Right ventricle myocardium superior (tissue), 1 donor: Measurements from ENCODE around the gene RHOG. TPM values are rescaled to one million over a fixed set of nuclear protein-coding genes. Genes with fewer than 3 reads are reported as not detected.

Experiments used
- ATAC-seq: fragments of 200-7000 bp; cut with Tn5 transposase; one replicate; pipeline ENCODE4 v1.9.1; 2020; ENCODE audit warnings: mild to moderate bottlenecking; ENCODE audit not compliant: poor library complexity
- DNase-seq: peaks from one replicate; pipeline ENCODE4 v3.0.0-alpha.2; 2020
- intact Hi-C: fragments of 100-400 bp; cut with DNase I; formaldehyde crosslinking; loops from one replicate; pipeline ENCODE4 v1.11.2; 2022
- total RNA-seq: library from RNA; stranded (reverse); fragmentation: NEBNext Ultra II Directional; extraction: Animal tissue kit (Norgen Biotek cat#: 25700); gene quantifications from one replicate; pipeline ENCODE4 v1.2.1, GENCODE V29; 2021
- donor health status: DM: no; HTN: yes; CAD: no; lungs with severe emphysema.

Gene RHOG
- total RNA-seq, 1 donor from 2014 or later = 22.3 TPM

DNA sequence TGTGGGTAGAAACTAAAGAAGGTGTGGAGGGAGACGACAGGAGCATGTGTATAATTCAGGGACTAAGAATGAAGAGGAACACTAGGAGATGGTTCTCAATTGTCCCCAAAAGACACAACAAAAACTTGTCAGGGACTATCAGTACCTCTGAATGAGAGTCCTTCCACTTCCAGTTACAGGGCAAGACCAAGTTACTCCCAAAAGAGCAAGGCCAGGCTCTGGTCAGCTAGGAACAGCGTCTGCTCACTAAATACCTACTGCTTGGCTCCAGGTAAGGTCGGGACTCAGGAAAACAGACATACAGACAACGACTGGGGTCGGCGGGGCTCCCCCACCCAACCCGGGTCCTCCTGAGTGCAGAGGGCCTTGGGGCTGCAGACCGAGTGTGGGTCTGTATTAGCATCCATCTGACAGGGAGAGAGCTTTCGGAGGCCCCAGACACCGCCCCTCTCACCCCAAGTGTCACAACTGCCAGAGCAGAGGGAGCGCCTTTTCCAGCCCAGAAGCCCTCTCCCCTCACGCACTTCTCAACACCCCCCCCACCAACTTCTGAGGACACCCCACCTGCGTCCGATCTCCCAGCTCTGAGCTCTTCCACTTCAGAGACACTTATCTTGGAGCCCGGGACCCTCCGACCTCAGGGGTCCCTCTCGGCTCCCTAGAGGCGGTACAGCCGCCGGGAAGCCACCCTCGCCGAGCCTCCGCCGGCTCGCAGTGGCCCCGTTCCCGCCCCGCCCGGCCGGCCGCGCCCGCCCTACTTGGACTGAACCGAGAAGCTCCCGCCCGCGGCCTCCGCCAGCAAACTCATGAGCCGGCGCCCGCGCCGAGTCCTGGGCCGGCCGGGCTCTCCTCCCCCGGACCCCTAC, 522 bp downstream of the RHOG start:
- ATAC-seq = peak; percentile 55
- DNase-seq = no peak
- intact Hi-C loops = no loop called here

GRCh38 chr11:3838504-3838903, 2.3 kb downstream of the RHOG start:
- ATAC-seq = no peak
- intact Hi-C loops = no loop called here

DNA sequence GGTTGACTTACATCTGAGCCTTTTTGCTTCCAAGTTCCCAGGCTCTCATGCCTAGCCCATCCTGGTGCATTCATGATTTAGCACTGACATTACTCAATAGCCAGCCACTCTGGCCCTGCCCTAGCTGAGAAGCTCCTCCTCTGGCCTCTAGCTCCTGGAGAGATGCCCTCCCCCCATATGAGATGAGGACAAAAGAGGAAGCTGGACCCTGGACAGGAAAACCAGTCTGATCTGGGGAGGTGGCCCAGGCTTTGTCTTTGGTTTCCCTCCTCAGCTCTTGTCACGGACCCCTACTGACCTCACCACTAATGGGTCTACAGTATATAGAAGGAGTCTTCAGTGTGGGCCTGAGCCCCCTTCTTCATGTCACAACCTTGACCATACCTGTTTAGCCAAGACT, 3.0 kb downstream of the RHOG start:
- ATAC-seq = peak; percentile 9
- intact Hi-C loops = no loop called here

More at GRCh38 chr11:3838504-3838903, 2.3 kb downstream of the RHOG start:
- DNase-seq = no peak

DNA sequence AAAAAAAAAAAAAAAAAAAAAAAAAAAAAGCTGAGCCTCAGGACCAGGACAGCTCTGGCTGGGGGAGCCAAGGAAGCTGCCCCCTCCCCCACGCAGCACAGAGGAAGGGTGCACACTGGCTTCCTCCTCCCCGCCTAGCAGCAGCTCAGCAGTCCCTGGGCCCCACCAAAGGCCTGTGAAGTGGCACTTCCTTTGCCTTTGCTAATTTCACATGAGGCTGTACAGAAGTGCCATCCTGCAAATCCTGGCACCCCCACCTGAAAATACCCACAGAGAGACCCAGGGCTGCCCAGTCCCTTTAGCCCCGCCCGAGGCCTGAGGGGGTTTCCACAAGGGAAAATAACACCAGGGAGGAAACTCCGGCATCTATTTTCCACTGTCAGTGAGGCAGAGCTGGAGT, 3.9 kb downstream of the RHOG start:
- ATAC-seq (no peak), DNase-seq (peak; percentile 81)
- intact Hi-C loops = no loop called here

More for the DNA sequence above, 3.0 kb downstream of the RHOG start:
- peak; percentile 68 for DNase-seq

- intact Hi-C loops = no loop called here
- peak; percentile 23 for ATAC-seq
- DNase-seq = peak; percentile 70
Observed at GRCh38 chr11:3835751-3836150, 5.0 kb downstream of the RHOG start.

DNA sequence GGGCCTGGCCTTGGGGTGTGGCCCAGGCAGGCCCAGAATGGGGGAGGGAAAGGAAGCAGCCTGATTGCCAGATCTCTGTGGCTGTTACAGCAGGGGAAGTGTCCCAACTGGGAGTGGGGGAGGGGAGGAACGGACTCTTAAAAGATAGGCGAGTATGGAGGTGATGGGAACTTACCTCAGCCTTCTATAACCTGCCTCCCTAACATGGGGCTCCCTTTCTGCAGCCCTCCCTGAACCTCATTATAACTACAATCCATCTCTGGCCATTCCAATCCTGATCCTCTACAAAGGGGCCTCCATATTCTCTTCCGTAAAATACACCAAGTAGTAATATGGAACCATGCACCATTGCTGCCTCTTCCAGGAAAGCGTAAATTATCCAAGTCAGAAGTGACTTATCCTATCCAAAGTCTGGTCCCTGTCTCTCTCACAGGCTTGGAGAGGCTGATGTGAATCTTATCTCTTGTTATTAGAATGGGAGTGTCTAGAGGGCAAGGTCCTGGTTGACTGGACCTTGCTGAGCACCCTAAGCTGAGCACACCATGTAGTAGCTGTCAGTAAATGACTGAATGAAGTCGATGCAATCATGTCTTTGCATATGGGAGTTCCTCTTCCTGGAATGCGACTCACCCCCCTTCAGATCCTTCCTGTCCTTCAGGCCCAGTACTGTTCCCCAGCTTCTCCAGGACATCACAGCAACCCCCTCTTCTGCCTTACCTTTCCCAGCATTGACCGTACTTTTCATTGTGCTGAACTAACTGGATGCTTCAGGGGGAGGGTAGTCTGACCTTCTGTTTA, 5.9 kb downstream of the RHOG start:
- ATAC-seq = peak; percentile 34
- intact Hi-C loops = no loop called here
- peak; percentile 77 for DNase-seq

GRCh38 chr11:3834349-3834663, 6.5 kb downstream of the RHOG start:
- DNase-seq = no peak
- intact Hi-C loops = no loop called here
- no peak for ATAC-seq

DNA sequence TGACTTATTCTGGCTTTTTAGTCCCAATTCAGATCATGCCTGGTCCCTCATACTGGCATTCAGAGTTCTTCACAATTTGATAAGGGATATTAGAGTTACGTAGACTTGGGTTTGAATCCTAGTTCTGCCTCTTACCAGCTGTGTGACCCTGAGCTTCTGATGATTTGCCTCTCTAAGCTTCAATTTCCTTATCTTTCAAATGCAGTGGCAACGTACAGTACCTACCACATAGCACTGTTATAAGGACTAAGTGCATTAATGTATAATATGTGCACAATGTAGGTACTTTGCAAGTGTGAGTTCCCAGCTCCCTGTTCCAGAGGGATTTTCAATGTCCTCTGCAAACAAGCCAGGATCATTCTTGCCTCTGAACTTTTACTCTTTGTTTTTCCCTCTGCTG, 7.3 kb downstream of the RHOG start:
- ATAC-seq (no peak), DNase-seq (no peak)
- intact Hi-C loops = no loop called here

DNA sequence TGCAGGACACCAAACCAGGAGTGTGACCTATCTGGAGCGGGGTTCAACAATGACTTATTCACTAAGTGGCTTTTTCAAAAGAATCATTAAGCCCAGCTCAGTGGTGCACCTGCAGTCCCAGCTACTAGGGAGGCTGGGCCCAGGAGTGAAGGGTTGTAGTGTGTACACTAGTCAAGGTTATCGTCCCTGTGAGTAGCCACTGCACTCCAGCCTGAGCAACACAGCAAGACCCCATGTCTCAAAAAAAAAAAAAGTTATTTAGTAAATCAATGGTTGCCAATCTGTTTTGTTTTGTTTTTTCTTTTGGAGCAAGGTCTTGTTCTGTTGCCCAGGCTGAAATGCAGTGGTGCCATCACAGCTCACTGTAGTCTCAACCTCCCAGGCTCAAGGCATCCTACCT, 7.9 kb downstream of the RHOG start:
- intact Hi-C loops = no loop called here

DNA sequence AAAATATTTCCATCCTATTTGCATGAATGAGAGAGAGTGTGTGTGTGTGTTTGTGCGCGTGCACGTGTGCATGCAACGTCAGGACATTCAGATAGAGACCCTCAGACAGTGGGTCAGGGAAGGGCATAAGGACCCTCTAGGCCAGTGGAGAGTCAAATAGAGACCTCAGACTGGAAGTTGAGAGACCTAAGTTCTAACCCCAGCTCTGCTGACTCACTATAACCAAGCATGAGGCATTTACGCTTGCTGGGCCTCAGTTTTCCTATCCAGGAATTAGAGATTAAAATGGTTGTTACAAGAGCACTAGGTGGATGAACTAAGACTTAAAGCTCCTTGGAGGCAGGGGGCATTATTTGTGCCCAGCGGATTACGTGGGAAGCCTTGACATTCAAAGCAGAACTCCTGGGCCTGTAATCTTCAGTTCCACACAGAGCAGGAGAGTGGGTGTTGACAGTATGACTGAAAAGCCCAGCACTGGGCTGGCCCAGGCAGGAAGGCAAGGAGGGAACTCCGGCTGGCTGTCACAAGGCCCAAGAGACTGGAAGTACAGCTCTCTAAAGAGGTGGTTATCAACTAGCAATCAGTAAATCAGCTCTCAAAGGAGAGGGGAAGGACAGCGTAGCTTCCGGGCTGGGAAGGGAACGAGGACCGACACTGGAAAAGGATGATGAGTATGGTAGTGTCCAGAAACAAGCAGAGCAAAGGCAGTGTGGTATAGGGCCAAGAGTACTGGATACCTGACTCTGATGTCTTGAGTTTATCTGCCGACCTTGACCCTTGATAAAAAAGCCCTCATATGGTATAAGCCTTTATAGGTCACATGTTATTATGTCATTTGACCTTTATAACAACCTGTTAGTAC, 9.2 kb downstream of the RHOG start:
- intact Hi-C loops = no loop called here
- DNase-seq = peak; percentile 67
- ATAC-seq = peak; percentile 72

More for the DNA sequence above, 7.9 kb downstream of the RHOG start:
- DNase-seq (no peak), ATAC-seq (no peak)

DNA sequence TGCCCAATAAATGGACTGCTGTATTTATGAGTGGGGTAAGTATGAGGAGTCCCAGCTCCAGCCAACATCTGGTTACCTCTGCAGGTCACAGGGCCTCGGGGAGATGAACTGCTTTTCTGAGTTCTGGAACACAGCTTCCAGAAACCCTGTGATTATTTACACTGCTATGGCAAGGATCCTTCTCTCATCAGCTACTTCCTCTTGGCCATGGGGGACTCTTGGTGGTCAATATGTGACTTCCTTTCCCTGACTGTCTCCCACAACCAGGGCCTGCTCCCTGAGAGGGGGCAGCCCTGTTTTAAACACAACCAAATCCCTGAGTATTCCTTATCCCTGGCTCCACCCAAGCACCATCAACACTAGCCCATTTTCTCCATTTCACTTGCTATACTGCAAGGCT, 10.0 kb downstream of the RHOG start:
- ATAC-seq = no peak
- intact Hi-C loops = no loop called here

DNA sequence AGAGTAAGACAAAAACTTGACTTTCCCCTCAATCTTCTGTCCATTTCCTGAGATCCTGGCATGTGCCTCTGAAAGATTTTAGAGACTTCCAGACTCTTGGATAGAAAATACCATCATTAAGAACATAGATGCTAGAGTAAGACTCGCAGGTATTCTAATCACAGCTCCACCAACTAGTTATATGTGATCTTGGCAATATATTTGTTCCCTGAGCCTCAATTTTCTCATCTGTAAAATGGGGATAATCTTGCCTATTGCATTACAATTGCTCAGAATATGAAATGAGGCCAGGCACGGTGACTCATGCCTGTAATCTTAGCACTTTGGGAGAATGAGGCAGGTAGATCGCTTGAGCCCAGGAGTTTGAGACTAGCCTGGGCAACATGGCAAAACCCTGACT, 10.7 kb downstream of the RHOG start:
- intact Hi-C loops = no loop called here
- DNase-seq = no peak
- ATAC-seq = no peak

More for the DNA sequence above, 10.0 kb downstream of the RHOG start:
- DNase-seq = no peak

DNA sequence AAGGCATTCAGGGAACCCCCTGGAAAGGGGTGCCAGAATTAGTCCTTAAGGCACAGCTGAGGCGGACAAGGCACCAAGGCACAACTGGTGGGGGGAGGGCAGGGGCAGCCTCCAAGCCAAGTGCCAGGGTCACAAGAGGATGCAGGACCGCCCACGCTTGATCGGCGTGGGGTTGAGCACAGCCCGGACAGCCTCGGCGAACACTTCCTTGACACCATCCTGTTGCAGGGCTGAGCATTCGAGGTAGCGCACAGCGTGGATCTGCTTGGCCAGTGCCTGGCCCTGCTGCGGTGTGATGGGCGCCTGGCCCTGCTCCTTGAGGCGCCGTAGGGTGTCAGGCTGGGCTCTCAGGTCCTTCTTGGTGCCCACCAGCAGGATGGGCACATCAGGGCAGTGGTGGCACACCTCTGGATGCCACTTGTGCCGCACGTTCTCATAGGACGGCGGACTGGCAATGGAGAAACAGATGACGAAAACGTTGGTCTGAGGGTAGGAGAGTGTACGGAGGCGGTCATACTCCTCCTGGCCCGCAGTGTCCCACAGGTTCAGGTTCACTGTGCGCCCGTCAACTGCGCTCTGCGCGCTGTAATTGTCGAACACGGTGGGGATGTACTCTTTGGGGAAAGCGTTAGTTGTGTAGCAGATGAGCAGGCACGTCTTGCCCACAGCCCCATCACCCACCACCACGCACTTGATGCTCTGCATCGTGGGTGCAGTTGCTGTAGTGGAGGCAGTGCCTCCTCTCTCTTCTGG, 13.1 kb downstream of the RHOG start:
- intact Hi-C loops = no loop called here
- DNase-seq (no peak), ATAC-seq (no peak)

GRCh38 chr11:3826721-3827120, 14.0 kb downstream of the RHOG start:
- ATAC-seq (no peak), DNase-seq (no peak)
- intact Hi-C loops = no loop called here

DNA sequence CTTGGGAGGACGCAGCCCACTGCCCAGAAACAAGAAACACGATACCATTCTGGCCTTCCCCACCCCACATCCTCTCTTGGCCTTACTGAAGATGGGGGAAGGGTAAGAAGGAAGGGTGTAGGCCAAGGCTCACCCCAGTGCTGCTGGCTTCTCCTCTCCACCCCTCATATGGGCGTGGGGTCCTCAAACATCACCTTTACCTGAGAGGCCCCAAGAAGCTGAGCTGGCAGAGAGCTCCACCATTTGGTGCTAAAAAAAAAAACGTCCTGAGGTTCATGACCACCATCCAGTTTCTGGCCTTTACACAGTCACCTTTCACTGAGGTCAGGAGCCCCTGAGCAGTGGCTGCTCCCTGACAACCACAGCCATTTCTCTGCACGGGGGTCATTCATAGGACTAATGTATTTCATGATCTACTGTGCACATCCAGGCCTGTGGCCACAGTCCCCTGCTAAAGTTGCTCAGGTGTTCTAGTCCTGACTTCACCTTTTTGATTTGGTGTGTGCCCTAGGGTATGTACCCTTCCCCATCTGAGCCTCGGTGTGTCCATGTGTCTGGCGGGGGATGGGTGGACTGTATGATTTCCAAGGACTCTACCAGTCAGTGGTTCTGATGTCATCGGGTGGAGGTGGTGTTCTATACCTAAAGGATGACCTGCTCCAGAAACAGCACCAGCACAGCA, 15.1 kb downstream of the RHOG start:
- intact Hi-C loops = no loop called here
- DNase-seq (no peak), ATAC-seq (no peak)

GRCh38 chr11:3824714-3825472, 15.9 kb downstream of the RHOG start:
- peak; percentile 63 for ATAC-seq
- DNase-seq = peak; percentile 74
- intact Hi-C loops = no loop called here
